Prostate gland (tissue), 2 donors: Measurements from ENCODE around the gene CFAP92. TPM values are rescaled to one million over a fixed set of nuclear protein-coding genes. Genes with fewer than 3 reads are reported as not detected.

ENCODE experiments used
- DNase-seq: peaks from one replicate; pipeline ENCODE4 v3.0.0-alpha.2; 2019; ENCODE audit warnings: low spot score
- H3K27ac ChIP-seq, 2 donors: fragments of 200-600 bp; sonication (generic); 2 replicates each; pipeline ENCODE4 v1.5.1; 2017 to 2019
- H3K27me3 ChIP-seq: fragments of 200-600 bp; sonication (generic); replicated peaks from 2 replicates; pipeline ENCODE4 v1.5.1; 2019; ENCODE audit not compliant: insufficient read depth
- H3K36me3 ChIP-seq, 2 donors: fragments of 200-600 bp; sonication (generic); 1 replicate in 1 of 2; 2 replicates in 1 of 2; pipeline versions ENCODE4 v1.5.1 to v1.8.1; 2017 to 2019
- H3K4me1 ChIP-seq: fragments of 200-600 bp; sonication (generic); replicated peaks from 2 replicates; pipeline ENCODE4 v1.5.1; 2019
- H3K4me3 ChIP-seq, 2 donors: fragments of 200-600 bp; sonication (generic); 2 replicates each; pipeline ENCODE4 v1.5.1; 2017 to 2019
- H3K9me3 ChIP-seq: fragments of 200-600 bp; sonication (generic); 2 replicates; pipeline ENCODE4 v1.5.1; 2017
- POLR2A ChIP-seq: fragments of 450-650 bp; IDR thresholded peaks from one replicate; pipeline ENCODE4 v1.6.1; 2016; ENCODE audit warnings: antibody characterized with exemption, mild to moderate bottlenecking
- POLR2AphosphoS5 ChIP-seq: sonication (generic); formaldehyde crosslinking; IDR thresholded peaks from one replicate; pipeline ENCODE4 v1.6.1; 2017; ENCODE audit warnings: antibody characterized with exemption
- WGBS: methylation state at CpG from one replicate; pipeline ENCODE4 v1.1.5; 2018; 5-methylcytosine and 5-hydroxymethylcytosine counted together
- intact Hi-C: fragments of 100-400 bp; cut with DNase I; formaldehyde crosslinking; loops from one replicate; pipeline ENCODE4 v1.14.2; 2022
- total RNA-seq, 2 donors: library from RNA; depleted of rRNA; stranded (reverse); fragments of >200 nt; gene quantifications; one replicate each; pipeline ENCODE4 v1.1.0, GENCODE V29; 2016
- TF ChIP-seq, protein P1 (sequence below), 4 experiments: fragments of 200-600 bp in 2 of 4; fragments of 450-650 bp in 2 of 4; sonication (generic) in 2 of 4; IDR thresholded peaks; 1 replicate in 3 of 4; 2 replicates in 1 of 4; pipeline ENCODE4 v1.5.1; 2016 to 2019; ENCODE audit warnings: antibody characterized with exemption in 4 of 4, mild to moderate bottlenecking in 2 of 4, moderate library complexity in 2 of 4

Gene CFAP92
- total RNA-seq, 2 donors from 2014 or later, result 1.7 to 4.3 TPM

DNA sequence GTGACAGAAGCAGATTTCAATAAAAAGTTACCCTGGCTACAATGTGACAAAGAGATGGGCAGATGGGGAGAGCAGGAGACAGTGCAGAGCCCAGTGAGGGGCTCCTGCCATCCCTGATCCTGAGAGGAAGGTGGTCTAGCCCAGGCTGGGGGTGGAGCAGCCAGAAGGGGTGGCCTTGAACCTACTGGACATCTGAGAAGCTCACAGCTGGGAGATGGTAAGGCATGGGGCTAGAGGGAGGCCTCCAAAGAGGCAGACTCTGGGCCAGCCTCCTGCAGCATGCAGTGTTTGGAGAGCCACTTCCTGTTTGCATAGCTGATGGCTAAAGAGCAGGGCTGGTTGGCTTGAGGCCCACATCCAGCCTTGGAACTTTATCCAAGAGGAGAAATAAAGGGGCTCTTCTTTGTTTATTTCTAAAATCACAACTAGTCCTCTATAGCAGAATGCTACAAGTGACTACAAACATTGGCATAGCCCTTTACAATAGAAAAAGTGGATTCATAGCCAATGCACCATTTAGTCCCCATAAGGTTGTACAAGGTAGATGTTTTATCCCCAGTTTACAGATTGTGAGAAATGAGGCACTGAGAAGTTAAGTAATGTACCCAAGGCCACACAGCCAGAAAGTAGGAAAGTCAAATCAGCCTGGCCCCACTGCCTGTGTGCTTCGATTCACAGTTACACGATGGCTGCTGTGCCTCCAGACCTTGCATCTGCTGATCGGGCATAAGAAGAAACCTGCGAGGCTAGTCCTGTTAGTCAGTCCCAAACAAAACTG, 11.8 kb upstream of the CFAP92 start:
- no peaks in the 10 kb centered on the region for H3K27me3 ChIP-seq
- H3K4me3 ChIP-seq, result no peak overlapping the region
- intact Hi-C loops, result no loop called here
- H3K4me1 ChIP-seq, result peaks cover 4% of the 10 kb centered on the region
- TF ChIP-seq, protein P1, sequence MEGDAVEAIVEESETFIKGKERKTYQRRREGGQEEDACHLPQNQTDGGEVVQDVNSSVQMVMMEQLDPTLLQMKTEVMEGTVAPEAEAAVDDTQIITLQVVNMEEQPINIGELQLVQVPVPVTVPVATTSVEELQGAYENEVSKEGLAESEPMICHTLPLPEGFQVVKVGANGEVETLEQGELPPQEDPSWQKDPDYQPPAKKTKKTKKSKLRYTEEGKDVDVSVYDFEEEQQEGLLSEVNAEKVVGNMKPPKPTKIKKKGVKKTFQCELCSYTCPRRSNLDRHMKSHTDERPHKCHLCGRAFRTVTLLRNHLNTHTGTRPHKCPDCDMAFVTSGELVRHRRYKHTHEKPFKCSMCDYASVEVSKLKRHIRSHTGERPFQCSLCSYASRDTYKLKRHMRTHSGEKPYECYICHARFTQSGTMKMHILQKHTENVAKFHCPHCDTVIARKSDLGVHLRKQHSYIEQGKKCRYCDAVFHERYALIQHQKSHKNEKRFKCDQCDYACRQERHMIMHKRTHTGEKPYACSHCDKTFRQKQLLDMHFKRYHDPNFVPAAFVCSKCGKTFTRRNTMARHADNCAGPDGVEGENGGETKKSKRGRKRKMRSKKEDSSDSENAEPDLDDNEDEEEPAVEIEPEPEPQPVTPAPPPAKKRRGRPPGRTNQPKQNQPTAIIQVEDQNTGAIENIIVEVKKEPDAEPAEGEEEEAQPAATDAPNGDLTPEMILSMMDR (IDR thresholded peaks at IDR 0.05), result no peak
- peak; percentile 21 for TF ChIP-seq POLR2AphosphoS5
- no peaks in the 10 kb centered on the region for H3K9me3 ChIP-seq
- DNase-seq, result no peak
- 74% methylated on average over 4 of the region's 4 CpGs for WGBS
- peak overlapping the region in 1 of 2 donors; percentile 25 for H3K27ac ChIP-seq
- no peaks in the 10 kb centered on the region for H3K36me3 ChIP-seq

DNA sequence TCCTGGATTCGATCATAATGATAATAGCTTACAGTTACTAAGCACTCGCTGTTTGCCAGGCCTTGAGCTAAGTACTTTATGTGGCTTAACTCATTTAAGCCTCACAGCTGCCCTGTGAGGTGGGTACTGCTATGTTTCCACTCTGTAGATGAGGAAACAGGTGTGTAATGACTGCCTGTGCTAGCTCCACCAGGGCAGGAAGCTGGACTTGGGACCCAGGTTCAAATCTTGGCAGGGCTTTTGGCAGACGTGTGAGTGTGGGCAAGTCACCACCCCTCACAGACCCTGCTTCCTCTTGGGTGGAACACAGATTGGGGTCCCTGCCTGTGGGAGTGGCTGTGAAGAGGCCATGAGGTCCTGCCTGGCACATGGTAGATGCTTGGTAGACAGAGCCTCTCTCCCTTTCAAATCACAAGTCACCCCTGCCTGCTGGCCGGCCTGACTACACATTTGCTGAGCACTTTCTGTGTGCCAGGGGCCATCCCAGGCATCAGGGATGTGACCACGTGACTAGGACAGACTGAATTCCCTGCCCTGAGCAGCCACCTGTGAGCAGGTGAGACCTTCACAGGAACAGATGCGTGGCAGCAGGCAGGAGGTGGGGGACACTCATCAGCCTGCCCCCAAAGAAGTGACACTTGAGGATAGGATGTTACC, 10.9 kb upstream of the CFAP92 start:
- 62% methylated on average over 6 of the region's 6 CpGs for WGBS
- no peak overlapping the region for H3K4me3 ChIP-seq
- TF ChIP-seq POLR2A (no peak), POLR2AphosphoS5 (no peak)
- TF ChIP-seq, protein P1 (IDR thresholded peaks at IDR 0.05), result no peak
- no peak for DNase-seq
- peak overlapping the region in 1 of 2 donors; percentile 25 for H3K27ac ChIP-seq
- intact Hi-C loops, result no loop called here
- H3K4me1 ChIP-seq, result peaks cover 4% of the 10 kb centered on the region
- no peaks in the 10 kb centered on the region for H3K27me3 ChIP-seq
- no peaks in the 10 kb centered on the region for H3K36me3 ChIP-seq
- no peaks in the 10 kb centered on the region for H3K9me3 ChIP-seq

DNA sequence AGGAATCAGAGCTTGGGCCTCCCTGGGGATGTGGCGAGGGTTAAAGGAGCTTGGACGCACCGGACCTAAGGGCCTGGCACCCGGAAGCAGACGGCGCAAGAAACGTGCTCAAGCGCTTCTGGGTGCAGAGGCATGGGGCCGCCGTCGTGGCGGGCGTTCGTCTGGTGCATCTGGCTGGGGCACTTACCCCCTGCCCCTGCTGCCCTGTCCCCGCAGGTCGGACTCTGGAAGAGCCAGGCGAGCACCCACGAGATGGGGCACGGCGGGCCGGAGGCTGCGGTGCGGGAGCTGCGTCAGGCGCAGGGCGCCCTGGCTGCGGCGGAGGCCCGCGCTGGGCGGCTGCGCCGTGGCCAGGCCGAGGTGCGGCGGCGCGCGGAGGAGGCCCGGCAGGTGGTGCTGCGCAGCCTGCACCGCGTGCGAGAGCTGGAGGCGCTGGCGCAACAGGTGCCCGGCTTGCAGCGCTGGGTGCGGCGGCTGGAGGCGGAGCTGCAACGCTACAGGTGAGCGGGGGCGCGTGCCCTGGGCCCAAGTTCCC, 9.8 kb upstream of the CFAP92 start:
- Histone ChIP-seq H3K36me3 (no peaks in the 10 kb centered on the region), H3K27ac (no peak overlapping the region), H3K27me3 (no peaks in the 10 kb centered on the region), H3K4me1 (peaks cover 4% of the 10 kb centered on the region), H3K9me3 (no peaks in the 10 kb centered on the region), H3K4me3 (peak overlapping the region in 1 of 2 donors; percentile 11)
- peak; percentile 37 for DNase-seq
- WGBS, result 5% methylated on average over 28 of the region's 55 CpGs
- intact Hi-C loops, result no loop called here
- TF ChIP-seq, protein P1 (IDR thresholded peaks at IDR 0.05), result peak in 2 of 4 experiments; percentile 44 to 56
- TF ChIP-seq POLR2AphosphoS5 (no peak), POLR2A (no peak)

DNA sequence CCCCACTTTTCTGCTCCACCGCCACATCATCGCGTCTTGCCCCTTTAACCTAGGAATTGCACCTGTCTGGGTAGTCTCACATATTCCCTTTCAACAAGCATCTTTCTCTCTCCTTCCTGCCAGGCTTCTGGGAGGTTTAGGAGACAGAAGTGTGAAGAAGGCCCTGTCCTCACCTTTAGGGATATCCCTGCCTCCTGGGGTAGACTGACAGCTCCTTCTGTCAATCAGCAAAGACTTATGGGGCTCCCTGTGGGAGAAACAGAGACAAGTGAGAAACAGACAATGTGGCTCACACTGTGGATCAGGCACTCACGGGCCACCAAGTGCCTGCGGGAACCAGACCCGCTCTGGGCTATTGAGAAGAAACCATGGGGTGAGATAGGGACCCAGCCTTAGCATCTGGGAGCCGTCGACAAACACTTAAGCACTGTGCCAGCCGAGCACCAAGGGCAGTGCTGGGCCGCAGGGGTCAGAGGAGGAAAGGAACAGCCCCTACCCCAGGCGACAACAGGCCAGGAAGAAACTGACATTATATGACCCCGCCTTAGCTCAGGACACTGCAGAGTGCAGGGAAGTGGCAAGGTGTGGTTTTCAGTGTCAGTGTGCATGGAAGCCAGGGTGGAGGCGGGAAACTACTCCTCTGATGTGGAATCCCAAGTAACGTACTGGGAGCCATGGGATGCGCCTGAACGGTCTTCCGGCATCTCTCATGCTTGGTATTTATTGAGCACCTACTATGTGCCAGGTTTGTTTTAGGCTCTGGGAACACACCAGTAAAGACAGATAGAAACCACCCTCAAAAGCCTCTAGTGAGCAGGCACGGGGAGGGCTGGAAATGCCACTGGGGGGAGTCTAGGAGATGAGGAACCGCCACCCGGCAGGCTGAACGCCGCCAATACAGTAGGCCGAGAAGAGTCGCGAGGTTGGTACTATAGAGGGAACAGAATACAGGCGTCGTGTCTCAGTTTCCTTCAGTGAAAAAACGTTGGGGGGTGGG, 9.0 kb upstream of the CFAP92 start:
- peaks cover 4% of the 10 kb centered on the region for H3K4me1 ChIP-seq
- no peaks in the 10 kb centered on the region for H3K9me3 ChIP-seq
- H3K36me3 ChIP-seq, result no peaks in the 10 kb centered on the region
- H3K27ac ChIP-seq, result no peak overlapping the region
- no peak for DNase-seq
- intact Hi-C loops, result no loop called here
- TF ChIP-seq POLR2A (no peak), POLR2AphosphoS5 (no peak)
- TF ChIP-seq, protein P1 (IDR thresholded peaks at IDR 0.05), result no peak
- H3K4me3 ChIP-seq, result peak overlapping the region in 1 of 2 donors; percentile 11
- WGBS, result 47% methylated on average over 28 of the region's 28 CpGs
- H3K27me3 ChIP-seq, result no peaks in the 10 kb centered on the region
